ENCODE results near the gene KRTAP12-1. TPM values are rescaled to one million over a fixed set of nuclear protein-coding genes. Genes with fewer than 3 reads are reported as not detected.
"Not testable (repeated sequence)": the region's sequence is repeated elsewhere in the genome, so short reads cannot be mapped to it uniquely, and the experiment has no call there.

The KRTAP12-1 gene
- total RNA-seq, 1 experiment from 2014 or later, result not detected

DNA sequence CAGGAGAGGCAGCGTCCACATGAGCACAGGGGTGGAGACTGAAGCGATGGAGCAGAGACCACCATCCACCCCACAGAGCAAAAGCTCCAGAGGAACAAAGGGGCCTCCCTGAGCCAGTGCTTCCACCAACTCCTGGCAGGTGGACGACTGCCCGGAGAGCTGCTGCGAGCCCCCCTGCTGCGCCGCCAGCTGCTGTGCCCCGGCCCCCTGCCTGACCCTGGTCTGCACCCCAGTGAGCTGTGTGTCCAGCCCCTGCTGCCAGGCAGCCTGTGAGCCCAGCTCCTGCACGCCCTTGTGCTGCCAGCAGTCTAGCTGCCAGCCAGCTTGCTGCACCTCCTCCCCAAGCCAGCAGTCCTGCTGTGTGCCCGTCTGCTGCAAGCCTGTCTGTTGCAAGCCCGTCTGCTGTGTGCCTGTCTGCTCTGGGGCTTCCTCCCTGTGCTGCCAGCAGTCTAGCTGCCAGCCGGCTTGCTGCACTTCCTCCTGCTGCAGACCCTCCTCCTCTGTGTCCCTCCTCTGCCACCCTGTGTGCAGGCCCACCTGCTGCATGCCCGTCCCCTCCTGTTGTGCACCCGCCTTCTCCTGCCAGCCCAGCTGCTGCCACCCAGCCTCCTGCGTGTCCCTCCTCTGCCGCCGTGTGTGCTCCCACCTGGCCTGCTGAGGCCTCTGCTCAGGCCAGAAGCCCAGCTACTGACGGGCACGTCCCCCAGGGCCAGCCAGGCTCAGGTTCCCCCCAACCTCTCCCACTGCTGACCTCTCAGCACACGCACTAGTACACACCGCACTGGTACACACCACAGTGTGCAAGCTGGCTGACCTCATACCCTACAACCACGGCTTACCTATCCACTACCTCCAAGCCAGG, 20.4 kb upstream of the KRTAP12-1 start:
- in situ Hi-C loops (cut with HindIII; ENCODE audit: low pct_unique_long_range_greater_than_20kb, low sequenced_read_pairs), result no loop called here
- DNase-seq (ENCODE audit: low read depth, low spot score), result no peak

DNA sequence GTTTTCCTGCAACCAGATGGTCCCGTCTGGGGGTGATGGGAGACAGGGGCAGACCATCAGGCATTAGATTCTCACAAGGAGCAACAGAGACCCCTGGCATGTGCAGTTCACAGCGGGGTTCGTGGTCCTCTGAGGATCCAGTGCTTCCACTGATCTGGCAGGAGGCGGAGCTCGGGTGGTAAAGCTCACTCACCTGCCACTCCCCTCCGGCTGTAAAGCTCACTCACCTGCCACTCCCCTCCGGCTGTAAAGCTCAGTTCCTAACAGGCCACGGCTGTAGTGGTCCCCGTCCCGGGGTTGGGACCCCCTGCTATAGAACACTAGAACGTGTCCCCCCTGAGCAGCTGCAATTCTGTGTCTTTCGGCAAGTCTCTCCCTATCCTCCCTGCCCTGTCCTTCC, 19.6 kb upstream of the KRTAP12-1 start:
- in situ Hi-C loops (cut with HindIII; ENCODE audit: low pct_unique_long_range_greater_than_20kb, low sequenced_read_pairs), result no loop called here
- no peak for DNase-seq (ENCODE audit: low read depth, low spot score)

DNA sequence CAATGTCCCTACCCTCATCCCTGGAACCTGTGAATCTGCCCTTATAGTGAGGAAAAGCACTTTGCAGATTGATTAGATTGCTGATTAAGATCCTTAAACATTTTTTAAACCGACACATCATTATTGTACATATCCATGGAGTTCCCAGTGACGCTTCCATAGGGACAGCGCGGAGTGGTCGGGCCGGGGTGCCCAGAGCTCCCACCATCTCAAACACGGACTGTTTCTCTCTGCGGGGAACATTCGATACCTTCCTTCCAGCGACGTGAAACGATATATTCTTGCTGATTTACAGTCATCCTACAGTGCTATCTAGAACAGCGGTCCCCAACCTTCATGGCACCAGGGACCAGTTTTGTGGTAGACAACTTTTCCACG, 19.0 kb upstream of the KRTAP12-1 start:
- in situ Hi-C loops (cut with HindIII; ENCODE audit: low pct_unique_long_range_greater_than_20kb, low sequenced_read_pairs), result no loop called here
- DNase-seq (ENCODE audit: low read depth, low spot score), result no peak

DNA sequence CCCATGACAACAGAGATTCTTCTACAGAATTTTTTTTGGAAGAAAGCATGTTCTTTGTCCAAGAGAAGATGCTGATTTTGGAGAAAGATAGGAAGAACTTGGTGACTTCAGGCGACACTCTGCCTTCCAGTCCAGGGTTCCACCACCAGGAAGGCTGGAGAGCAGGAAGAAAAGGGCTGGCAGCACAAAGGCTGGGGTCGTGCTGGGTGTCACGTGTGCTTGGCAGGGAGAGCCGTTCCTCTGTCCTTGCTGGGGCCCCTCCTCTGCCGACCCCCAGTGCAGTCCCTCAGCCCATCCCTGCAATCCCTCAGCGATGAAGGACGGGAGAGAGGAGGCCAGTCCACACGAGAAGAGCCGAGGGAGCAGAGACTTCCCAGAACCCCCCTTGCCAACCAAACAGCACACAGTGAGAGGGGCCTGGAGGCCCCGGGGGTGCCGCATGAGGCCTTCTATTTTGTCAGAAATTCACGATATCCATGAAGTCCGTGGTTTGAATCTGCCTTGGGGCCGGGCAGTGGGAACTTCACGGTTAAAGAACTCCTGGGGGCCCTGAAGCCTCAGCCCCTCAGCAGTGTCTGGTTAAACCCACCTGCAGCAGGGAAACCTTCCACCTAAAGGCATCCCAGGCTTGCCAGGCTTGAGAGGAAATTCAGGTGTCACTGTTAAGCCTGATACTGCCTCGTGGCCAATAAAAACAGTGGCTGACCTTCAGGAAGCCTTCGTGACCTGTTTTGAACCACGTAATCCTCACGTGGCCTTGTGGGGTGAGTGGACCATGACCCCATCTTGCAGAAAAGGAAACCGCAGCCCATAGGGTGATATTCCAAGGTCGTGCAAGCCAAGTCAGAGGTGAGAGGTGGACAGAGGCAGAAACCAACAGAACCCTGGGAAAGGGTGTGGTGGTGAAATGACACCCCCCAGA, 18.4 kb upstream of the KRTAP12-1 start:
- in situ Hi-C loops (cut with HindIII; ENCODE audit: low pct_unique_long_range_greater_than_20kb, low sequenced_read_pairs), result no loop called here
- DNase-seq (ENCODE audit: low read depth, low spot score), result no peak

DNA sequence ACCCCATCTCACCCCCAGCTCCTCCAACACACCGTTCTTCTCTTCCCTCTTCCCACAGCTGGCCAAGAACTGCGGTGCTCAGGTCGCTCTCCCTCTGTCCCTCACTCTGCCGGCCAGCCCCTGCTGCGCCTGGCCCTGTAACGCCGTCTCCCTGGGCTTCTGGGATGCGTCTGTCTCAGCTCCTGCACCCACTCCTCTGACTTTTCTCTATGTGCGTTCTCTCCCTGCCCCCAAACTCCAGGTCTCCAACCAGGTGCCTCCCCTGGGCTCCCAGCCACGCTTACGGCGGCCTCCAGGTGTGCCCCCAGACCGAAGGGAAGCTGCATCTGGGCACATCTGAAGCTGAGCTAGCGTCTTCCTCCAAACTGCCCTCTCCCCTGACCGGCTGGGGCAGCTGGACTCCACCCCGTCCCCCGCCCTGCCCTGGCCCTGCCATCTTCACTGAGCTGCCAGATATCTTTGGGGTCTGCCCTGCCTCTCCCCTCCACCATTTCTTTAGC, 17.6 kb upstream of the KRTAP12-1 start:
- no peak for DNase-seq (ENCODE audit: low read depth, low spot score)
- in situ Hi-C loops (cut with HindIII; ENCODE audit: low pct_unique_long_range_greater_than_20kb, low sequenced_read_pairs), result no loop called here

DNA sequence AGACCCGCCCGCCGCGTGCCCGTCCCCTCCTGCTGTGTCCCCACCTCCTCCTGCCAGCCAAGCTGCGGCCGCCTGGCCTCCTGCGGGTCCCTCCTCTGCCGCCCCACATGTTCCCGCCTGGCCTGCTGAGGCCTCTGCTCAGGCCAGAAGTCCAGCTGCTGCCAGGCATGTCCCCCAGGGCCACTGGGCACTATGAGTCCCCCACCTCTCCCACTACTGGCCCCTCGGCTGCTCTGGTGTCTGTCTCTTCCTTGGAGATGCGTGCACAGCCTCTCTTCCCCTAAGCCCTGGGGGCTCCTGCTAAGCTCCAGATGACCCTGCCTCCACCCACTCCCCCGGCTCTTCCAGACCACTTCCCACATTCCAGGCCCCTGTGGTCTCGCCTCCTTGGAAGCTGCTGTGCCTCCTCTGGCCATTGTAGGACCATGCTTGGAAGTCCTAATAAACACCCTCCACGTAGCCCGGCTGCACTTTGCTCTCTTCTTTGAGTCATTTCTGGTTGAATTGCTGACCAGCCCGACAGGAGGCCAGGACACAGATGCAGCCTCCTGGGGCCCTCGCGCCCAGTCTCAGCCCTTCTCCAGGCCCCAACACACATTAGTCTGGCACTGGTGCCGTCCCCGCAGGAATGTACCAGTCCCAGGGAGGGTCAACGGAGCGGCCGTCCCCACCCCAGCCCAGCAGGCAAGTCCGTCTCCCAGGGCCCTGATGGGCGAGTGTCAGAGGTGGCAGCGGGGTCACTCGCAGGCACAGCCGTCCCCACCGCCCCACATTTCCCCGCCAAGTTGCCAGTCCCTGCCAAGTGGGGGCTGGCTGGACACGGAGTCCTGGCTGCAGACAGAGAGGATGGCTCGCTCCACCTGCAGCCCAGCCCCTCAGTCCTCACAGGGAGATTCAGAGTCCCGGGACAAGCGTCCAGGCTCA, 16.1 kb upstream of the KRTAP12-1 start:
- in situ Hi-C loops (cut with HindIII; ENCODE audit: low pct_unique_long_range_greater_than_20kb, low sequenced_read_pairs), result no loop called here
- DNase-seq (ENCODE audit: low read depth, low spot score), result no peak

DNA sequence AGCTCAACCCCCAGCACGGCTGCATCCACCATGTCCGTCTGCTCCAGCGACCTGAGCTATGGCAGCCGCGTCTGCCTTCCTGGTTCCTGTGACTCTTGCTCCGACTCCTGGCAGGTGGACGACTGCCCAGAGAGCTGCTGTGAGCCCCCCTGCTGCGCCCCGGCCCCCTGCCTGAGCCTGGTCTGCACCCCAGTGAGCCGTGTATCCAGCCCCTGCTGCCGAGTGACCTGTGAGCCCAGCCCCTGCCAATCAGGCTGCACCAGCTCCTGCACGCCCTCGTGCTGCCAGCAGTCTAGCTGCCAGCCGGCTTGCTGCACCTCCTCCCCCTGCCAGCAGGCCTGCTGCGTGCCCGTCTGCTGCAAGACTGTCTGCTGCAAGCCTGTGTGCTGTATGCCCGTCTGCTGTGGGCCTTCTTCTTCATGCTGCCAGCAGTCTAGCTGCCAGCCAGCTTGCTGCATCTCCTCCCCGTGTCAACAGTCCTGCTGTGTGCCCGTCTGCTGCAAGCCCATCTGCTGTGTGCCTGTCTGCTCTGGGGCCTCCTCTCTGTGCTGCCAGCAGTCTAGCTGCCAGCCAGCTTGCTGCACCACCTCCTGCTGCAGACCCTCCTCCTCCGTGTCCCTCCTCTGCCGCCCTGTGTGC, 15.3 kb upstream of the KRTAP12-1 start, which contains the start of gene KRTAP10-12:
Gene KRTAP10-12, plus strand, starts transcription at position 1 of the 639 bp plus-strand sequence. Its CDS starts 30 bp downstream, at position 31.
- DNase-seq (ENCODE audit: low read depth, low spot score); in situ Hi-C loops (cut with HindIII; ENCODE audit: low pct_unique_long_range_greater_than_20kb, low sequenced_read_pairs): not testable (repeated sequence)

DNA sequence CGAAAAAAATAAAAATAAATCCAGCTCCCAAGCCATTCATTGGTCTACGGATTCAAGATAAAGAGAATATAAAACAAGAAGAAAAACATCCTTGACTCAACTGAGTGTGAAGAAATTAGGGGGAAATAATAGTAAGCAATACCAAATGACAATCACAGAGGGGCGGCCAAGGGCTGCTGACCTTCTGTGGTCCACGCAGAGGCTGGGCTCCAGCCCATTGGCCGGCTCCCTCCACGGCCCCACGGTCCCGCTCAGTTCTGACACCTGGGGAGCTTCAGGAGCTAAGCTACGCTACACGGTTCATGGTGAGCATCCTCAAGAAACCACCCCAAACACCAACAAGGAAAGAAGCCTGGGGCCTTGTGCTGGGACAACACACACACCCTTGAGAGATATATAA, 14.6 kb upstream of the KRTAP12-1 start:
- no peak for DNase-seq (ENCODE audit: low read depth, low spot score)
- in situ Hi-C loops (cut with HindIII; ENCODE audit: low pct_unique_long_range_greater_than_20kb, low sequenced_read_pairs), result no loop called here

DNA sequence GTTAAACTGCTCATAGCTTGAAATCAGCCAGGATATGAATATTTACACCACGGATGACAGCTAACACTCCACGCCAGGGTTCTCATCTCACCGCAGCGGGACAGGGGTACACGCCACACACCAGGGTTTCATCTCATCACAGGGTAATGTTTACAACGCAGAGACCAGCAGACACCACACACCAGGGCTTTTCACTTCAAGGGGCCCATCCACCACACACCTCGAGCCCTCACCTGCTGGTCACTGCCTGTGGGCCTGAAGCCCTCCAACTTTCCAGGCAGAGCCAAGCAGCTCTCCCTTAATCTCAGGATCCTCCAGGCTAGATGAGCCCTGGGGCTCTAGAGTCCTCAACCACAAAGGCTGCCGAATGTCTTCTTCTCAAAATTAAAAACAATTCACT, 13.7 kb upstream of the KRTAP12-1 start:
- DNase-seq (ENCODE audit: low read depth, low spot score), result no peak
- in situ Hi-C loops (cut with HindIII; ENCODE audit: low pct_unique_long_range_greater_than_20kb, low sequenced_read_pairs), result no loop called here

DNA sequence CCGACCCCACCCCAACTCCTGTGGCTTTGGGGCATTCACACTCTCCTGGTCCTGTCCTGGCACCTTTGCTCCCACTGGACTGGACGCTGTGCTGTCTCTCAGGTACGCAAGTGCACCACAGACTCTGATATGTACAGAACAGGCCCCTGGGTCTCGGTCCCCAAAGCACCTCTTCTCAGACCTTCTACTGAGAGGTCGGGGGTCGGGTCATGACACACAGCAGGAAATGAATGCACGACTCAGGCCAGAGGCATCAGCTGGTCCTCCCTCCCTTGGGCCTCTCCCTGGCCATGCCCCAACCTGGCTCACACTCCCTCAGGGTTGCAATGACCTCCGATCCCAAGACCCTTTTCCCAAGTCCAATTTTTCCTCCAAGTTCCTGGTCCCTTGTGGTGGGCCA, 13.2 kb upstream of the KRTAP12-1 start:
- no peak for DNase-seq (ENCODE audit: low read depth, low spot score)
- in situ Hi-C loops (cut with HindIII; ENCODE audit: low pct_unique_long_range_greater_than_20kb, low sequenced_read_pairs), result no loop called here

DNA sequence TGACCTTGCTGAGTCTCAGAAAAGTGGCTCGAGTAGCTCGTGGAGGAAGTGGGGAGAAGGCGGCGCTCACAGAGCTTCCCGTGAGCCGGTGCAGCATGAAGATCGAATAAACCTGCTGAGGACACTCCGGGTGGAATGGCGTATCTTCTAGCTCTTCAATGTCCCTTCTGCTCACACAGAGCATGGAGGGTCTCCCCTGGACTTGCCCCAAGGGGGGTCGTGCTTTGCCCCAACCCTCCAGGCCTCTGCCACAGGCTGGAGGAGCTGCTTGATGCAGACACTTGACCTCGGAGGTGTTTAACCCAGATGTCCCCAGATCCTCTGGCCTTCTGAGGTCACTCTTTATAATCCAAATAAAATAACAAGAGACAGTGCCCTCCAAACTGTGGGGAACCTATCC, 12.8 kb upstream of the KRTAP12-1 start:
- no peak for DNase-seq (ENCODE audit: low read depth, low spot score)
- in situ Hi-C loops (cut with HindIII; ENCODE audit: low pct_unique_long_range_greater_than_20kb, low sequenced_read_pairs), result no loop called here

DNA sequence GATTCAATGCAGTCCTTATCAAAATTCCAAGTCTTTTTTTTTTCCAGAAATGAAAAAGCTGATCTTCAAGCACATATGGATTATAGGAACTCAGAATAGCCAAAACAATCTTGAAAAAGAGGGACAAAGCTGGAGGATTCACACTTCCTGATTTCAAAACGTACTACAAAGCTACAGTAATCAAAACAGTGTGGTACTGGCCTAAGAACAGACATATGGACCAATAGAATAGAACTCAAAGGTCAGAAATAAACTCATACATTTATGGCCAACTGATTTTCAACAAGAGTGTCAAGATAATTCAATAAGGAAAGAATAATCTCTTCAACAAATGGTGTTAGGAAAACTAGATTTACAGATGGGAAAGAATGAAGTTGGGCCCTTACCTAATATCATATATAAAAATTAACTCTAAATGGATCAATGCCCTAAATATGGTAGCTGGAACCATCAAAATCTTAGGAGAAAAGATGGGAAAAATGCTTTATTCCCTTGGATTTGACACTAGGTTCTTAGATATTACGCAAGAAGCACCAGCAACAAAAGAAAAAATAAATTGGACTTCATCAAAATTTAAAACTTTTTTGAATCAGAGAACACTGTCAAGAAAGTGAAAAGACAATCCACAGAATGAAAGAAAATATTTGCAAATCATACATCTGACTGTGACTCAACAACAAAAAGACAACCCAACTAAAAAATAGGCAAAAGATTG, 11.0 kb upstream of the KRTAP12-1 start:
- no peak for DNase-seq (ENCODE audit: low read depth, low spot score)
- in situ Hi-C loops (cut with HindIII; ENCODE audit: low pct_unique_long_range_greater_than_20kb, low sequenced_read_pairs), result no loop called here

DNA sequence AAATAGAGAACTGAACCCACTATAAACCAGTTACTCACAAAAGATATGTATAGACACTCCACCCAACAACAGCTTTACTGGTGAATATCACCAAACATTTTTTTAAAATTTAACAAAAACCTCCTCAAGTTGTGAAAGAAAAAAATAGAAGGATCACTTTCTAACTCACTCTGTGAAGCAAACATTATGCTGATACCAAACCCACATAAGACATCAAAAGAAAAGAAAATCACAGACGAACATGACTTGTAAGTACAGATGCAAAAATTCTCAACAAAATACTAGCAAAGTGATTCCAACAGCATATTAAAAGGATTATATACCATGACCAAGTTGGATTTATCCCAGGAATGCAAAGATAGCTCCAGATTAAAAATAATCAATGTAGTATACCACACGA, 9.7 kb upstream of the KRTAP12-1 start:
- in situ Hi-C loops (cut with HindIII; ENCODE audit: low pct_unique_long_range_greater_than_20kb, low sequenced_read_pairs), result no loop called here
- DNase-seq (ENCODE audit: low read depth, low spot score), result no peak

DNA sequence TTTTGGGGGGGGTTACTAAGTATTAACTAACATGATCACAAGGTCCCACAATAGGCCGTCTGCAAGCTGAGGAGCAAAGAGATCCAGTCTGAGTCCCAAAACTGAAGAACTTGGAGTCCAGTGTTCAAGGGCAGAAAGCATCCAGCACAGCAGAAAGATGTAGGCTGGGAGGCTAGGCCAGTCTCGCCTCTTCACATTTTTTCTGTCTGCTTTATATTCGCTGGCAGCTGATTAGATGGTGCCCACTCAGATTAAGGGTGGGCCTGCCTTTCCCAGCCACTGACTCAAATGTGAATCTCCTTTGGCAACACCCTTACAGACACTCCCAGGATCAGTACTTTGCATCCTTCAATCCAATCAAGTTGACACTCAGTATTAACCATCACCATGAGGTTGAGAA, 7.8 kb upstream of the KRTAP12-1 start:
- in situ Hi-C loops (cut with HindIII; ENCODE audit: low pct_unique_long_range_greater_than_20kb, low sequenced_read_pairs); DNase-seq (ENCODE audit: low read depth, low spot score): not testable (repeated sequence)

DNA sequence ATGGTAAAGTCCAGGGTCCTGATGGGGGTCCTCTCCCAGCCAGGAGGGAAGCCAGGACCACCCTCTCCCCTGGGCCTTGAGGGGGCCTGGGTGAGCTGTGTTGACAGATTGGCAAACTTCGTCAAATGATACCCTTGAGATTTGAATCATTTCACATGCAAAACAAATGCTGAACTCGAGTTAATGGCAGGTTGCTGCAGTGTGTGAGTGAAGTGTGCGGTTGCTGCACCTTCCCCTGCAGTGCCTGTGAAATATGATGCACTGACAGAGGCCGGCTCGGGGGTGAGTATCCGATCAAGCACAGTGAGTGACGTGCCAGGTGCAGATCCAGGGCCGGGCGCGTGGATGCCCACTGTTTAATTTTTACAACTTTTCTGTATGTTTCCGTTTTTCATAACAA, 5.7 kb upstream of the KRTAP12-1 start:
- in situ Hi-C loops (cut with HindIII; ENCODE audit: low pct_unique_long_range_greater_than_20kb, low sequenced_read_pairs), result no loop called here
- no peak for DNase-seq (ENCODE audit: low read depth, low spot score)

DNA sequence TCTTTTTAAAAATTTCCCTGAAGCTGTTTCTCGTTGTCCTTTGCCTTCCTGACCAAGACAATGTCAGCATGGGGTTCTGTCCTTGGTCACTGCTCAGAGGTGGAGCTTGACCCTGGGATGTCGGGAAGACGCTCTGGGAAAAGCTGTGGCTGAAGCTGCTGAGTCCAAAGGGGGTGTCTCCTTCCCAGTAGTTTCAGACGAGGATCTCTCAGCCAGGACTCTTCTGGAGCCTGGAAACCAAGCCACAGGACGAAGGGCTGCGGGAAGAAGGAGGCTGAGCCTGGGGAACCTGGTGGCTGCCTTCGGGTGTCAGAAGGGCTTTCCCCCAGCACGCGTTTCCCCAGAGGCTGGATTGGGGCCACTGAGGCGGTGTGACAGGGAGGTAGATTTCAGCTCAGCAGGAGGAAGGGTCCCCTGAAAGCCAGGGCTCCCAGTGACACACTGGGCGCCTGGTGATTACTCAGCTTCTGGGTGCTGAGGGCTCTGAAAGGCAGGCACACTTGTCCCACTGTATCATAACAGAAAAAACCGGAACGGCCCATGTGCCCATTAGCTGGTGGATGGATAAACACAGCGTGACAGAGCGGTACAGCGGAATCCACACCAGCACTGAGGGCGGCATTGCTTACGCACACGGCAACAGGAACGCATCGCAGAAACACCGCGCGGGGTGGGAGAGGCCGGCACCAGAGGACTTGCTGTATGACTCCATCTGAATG, 5.0 kb upstream of the KRTAP12-1 start:
- no peak for DNase-seq (ENCODE audit: low read depth, low spot score)
- in situ Hi-C loops (cut with HindIII; ENCODE audit: low pct_unique_long_range_greater_than_20kb, low sequenced_read_pairs), result no loop called here

Data from SK-MEL-5 (cell line).